Thoracic aorta (tissue), 2 donors: Measurements from ENCODE around the gene BCL11B. TPM values are rescaled to one million over a fixed set of nuclear protein-coding genes. Genes with fewer than 3 reads are reported as not detected.
"Not testable (repeated sequence)": the region's sequence is repeated elsewhere in the genome, so short reads cannot be mapped to it uniquely, and the experiment has no call there.

Experiments used
- ATAC-seq: fragments of 150-250 bp; one replicate; pipeline ENCODE4 v1.8.0; 2017; ENCODE audit warnings: low read depth; ENCODE audit not compliant: insufficient number of reproducible peaks, low FRiP score
- DNase-seq: peaks from one replicate; pipeline ENCODE4 v3.0.0-alpha.2; 2020; ENCODE audit warnings: low spot score
- H3K27ac ChIP-seq, 2 donors: fragments of 200-600 bp; sonication (generic); 1 replicate in 1 of 2; 2 replicates in 1 of 2; pipeline ENCODE4 v1.5.1; 2016; ENCODE audit warnings: mild to moderate bottlenecking in 2 of 2, moderate library complexity in 2 of 2
- H3K27me3 ChIP-seq: fragments of 200-600 bp; sonication (generic); replicated peaks from 2 replicates; pipeline ENCODE4 v1.6.0; 2016; ENCODE audit warnings: mild to moderate bottlenecking; ENCODE audit not compliant: insufficient read depth
- H3K36me3 ChIP-seq: fragments of 200-600 bp; sonication (generic); one replicate; pipeline ENCODE4 v1.5.1; 2016
- H3K4me1 ChIP-seq, 2 donors: fragments of 200-600 bp; sonication (generic); 1 replicate in 1 of 2; 2 replicates in 1 of 2; pipeline versions ENCODE4 v1.5.1 to v1.6.0; 2016; ENCODE audit warnings: low read depth in 2 of 2, mild to moderate bottlenecking in 1 of 2; ENCODE audit not compliant: control insufficient read depth in 1 of 2
- H3K4me3 ChIP-seq: fragments of 200-600 bp; sonication (generic); 2 replicates; pipeline ENCODE4 v1.5.1; 2016; ENCODE audit warnings: mild to moderate bottlenecking
- H3K9me3 ChIP-seq: fragments of 200-600 bp; sonication (generic); 2 replicates; pipeline ENCODE4 v1.5.1; 2016
- CTCF ChIP-seq: fragments of 200-600 bp; sonication (generic); IDR thresholded peaks from one replicate; pipeline ENCODE4 v1.5.1; 2019; ENCODE audit warnings: antibody characterized with exemption
- total RNA-seq, 2 donors: library from RNA; depleted of rRNA; stranded (reverse); fragments of >200 nt; gene quantifications; one replicate each; pipeline versions ENCODE4 v1.1.0 to v1.2.3, GENCODE V29; 2016

BCL11B gene
- total RNA-seq, 2 donors from 2014 or later = 0.92 to 6.2 TPM

- ATAC-seq (no peak), DNase-seq (no peak)
- TF ChIP-seq CTCF = no peak
- Histone ChIP-seq H3K27ac (no peak overlapping the region), H3K36me3 (no peaks in the 10 kb centered on the region), H3K4me3 (no peak overlapping the region), H3K9me3 (no peaks in the 10 kb centered on the region), H3K4me1 (peaks cover 7 to 17% of the 10 kb centered on the region in 2 donors), H3K27me3 (no peaks in the 10 kb centered on the region)
Measured at GRCh38 chr14:99189201-99189801, 82.7 kb downstream of the BCL11B start.

DNA sequence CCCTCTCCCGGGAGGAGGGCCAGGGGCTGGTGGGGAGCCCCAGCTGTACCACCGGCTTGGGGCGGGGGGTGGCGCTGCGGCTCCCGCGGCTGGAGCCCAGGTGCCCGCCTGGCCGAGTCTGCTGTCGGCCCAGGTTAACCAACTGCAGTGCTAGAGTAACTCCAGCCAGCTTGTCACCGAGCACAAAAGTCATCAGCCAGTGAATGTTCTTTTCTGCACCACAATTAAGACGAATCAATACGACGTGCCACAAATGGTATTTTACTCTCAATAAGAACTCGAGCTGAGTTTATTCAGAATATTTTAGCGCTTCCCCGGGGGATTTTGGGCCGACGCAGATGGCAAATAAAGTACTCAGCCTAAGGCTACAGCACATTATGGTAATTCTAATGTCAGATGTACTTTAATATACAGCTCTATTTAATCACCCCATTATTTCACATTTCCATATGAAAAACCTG lies 83.2 kb downstream of the BCL11B start:
- Histone ChIP-seq H3K36me3 (no peaks in the 10 kb centered on the region), H3K4me1 (peaks cover 7 to 17% of the 10 kb centered on the region in 2 donors), H3K27ac (no peak overlapping the region), H3K9me3 (no peaks in the 10 kb centered on the region), H3K4me3 (no peak overlapping the region), H3K27me3 (no peaks in the 10 kb centered on the region)
- no peak for TF ChIP-seq CTCF
- DNase-seq (no peak), ATAC-seq (no peak)

- Histone ChIP-seq H3K27me3 (no peaks in the 10 kb centered on the region), H3K4me3 (no peak overlapping the region), H3K36me3 (no peaks in the 10 kb centered on the region), H3K4me1 (peaks cover 7 to 17% of the 10 kb centered on the region in 2 donors), H3K9me3 (no peaks in the 10 kb centered on the region), H3K27ac (no peak overlapping the region)
- ATAC-seq (no peak), DNase-seq (no peak)
- no peak for TF ChIP-seq CTCF
Measured at GRCh38 chr14:99187858-99188257, 84.1 kb downstream of the BCL11B start.

DNA sequence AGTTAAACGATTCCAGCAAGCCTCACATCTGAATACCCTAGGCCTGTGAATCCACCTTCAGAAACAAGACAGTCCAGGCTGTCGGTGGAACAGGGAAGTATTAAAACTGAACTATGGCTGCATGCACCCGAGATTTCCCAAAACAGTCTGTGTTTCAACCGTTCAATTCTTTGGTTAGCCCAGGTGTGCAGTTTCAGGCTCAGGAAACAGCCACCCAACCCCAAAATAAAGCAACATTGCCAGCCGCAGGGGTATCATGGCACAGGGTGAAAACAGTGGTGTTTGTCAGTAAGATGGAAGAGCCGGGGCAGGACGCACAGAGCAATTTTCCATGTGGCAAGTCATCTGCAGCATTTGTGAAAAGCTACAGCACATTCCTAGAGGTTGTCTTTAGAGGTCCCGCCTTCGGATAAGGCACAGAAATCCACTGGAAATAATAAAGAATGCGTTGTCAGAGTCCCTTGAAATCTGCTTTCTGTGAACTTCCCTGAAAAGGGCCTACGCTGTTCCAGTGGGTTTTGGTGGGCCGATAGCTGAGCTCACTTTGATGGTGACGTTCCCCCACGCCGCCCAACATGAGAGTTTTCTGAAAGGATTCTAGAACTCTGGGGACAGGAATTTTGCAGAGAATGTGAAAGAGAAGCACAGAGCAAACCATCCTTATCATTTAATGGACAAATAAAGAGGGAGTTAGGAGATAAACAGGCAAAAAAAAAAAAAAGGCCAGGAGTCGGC lies 84.9 kb downstream of the BCL11B start:
- Histone ChIP-seq H3K27me3 (no peaks in the 10 kb centered on the region), H3K4me3 (no peak overlapping the region), H3K9me3 (no peaks in the 10 kb centered on the region), H3K4me1 (peaks cover 7 to 13% of the 10 kb centered on the region in 2 donors), H3K27ac (no peak overlapping the region), H3K36me3 (no peaks in the 10 kb centered on the region)
- no peak for TF ChIP-seq CTCF
- no peak for DNase-seq
- no peak for ATAC-seq

GRCh38 chr14:99186336-99186735 lies 85.7 kb downstream of the BCL11B start:
- H3K27me3 ChIP-seq, H3K27ac ChIP-seq, H3K4me3 ChIP-seq, H3K36me3 ChIP-seq, H3K4me1 ChIP-seq, DNase-seq, H3K9me3 ChIP-seq, ATAC-seq: not testable (repeated sequence)
